T-helper 9 cell (primary cell): ENCODE measurements around the gene RHO.

Source experiments
- DNase-seq: peaks from one replicate; pipeline ENCODE4 v3.0.0-alpha.2; 2020

RHO gene

DNA sequence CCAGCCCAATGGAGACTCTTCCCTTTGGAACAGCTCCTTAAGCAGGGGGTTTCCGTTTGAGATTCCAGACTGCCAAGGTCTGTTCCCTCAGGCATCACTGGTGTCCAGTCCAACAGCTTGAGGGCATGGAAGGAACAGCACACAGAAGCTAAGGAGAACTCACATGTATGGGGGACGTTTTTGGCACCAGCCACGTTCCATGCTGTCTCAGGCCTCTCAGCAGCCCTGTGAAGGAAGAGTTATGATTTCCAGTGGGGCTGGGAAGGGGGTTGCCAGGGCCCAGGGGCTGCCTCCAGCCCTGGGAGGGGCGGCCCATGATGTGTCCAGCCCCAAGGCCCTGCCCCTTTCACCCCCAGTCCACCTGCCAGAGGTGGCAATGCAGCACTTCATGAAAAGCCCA is 7.5 kb upstream of the RHO start:
- DNase-seq = no peak

DNA sequence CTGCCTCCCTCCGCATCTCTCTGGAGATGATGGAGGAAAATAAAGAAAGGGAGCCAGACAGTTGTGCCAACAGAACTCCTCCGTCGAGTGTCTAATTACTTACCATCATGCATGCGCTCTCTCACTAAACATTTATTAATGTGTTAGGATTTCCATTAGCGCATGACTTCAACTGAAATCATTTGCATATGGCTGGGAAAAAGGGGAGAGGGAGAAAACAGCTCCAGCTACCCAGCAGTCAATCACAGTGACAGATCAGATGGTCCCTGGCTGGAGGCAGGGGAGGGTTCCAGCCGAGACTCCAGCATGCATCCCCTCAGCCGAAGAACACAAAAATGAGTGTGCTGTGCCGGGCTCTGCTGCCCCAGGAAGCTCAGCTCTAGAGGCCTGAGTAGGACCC is 6.8 kb upstream of the RHO start:
- no peak for DNase-seq

DNA sequence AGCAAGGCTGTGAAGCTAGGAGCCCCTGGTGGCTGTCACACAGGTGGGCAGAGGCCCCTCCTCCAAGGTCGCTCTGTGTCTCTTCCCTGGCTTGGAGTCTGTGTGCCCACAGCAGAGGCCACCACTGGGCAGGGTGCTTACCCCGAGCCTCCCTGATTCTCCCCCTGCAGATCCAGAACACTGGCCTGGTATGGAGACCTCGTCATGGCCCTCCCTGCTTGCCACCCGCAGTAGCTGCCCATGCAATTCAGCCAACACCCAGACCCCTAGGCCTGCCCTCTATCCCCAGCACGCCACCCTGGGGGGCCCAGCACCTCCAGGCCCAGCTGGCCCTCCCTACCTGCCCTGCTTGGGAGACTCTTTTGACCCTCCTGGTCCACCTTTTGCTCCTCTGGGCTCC is 5.5 kb upstream of the RHO start:
- no peak for DNase-seq

GRCh38 chr3:129524081-129524480 is 4.4 kb upstream of the RHO start:
- DNase-seq = no peak

GRCh38 chr3:129525341-129525968 is 3.0 kb upstream of the RHO start:
- no peak for DNase-seq

GRCh38 chr3:129526121-129526900 is 2.1 kb upstream of the RHO start:
- DNase-seq = no peak

DNA sequence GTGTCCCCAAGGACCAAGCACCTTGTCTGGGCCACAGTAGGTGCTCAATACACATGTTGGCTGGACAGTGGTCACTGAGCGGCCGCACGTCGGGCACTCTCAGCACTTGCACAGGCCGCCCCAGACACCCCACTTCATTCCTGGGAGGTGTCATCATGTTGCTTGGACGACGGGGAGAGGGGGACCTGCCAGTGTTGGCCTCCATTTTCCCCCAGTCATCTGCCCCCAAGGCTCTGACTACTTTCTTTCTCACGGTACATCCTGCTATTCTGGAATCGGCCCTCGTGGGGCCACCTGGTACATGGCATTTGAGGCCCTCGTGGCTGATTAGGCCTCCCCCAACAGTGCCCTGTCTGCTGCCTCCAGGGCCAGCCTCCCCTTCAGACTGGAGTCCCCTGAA is 1.2 kb upstream of the RHO start:
- no peak for DNase-seq

DNA sequence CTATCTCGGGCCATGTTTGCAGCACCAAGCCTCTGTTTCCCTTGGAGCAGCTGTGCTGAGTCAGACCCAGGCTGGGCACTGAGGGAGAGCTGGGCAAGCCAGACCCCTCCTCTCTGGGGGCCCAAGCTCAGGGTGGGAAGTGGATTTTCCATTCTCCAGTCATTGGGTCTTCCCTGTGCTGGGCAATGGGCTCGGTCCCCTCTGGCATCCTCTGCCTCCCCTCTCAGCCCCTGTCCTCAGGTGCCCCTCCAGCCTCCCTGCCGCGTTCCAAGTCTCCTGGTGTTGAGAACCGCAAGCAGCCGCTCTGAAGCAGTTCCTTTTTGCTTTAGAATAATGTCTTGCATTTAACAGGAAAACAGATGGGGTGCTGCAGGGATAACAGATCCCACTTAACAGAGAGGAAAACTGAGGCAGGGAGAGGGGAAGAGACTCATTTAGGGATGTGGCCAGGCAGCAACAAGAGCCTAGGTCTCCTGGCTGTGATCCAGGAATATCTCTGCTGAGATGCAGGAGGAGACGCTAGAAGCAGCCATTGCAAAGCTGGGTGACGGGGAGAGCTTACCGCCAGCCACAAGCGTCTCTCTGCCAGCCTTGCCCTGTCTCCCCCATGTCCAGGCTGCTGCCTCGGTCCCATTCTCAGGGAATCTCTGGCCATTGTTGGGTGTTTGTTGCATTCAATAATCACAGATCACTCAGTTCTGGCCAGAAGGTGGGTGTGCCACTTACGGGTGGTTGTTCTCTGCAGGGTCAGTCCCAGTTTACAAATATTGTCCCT is 1.2 kb downstream of the RHO start:
- no peak for DNase-seq

- DNase-seq = no peak
Measured at GRCh38 chr3:129530251-129530791, 1.9 kb downstream of the RHO start.

- DNase-seq = no peak
Measured at GRCh38 chr3:129530821-129531220, 2.4 kb downstream of the RHO start.

- DNase-seq = no peak
Measured at GRCh38 chr3:129531699-129532098, 3.3 kb downstream of the RHO start.

DNA sequence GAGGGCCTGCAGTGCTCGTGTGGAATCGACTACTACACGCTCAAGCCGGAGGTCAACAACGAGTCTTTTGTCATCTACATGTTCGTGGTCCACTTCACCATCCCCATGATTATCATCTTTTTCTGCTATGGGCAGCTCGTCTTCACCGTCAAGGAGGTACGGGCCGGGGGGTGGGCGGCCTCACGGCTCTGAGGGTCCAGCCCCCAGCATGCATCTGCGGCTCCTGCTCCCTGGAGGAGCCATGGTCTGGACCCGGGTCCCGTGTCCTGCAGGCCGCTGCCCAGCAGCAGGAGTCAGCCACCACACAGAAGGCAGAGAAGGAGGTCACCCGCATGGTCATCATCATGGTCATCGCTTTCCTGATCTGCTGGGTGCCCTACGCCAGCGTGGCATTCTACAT is 3.8 kb downstream of the RHO start:
- no peak for DNase-seq

DNA sequence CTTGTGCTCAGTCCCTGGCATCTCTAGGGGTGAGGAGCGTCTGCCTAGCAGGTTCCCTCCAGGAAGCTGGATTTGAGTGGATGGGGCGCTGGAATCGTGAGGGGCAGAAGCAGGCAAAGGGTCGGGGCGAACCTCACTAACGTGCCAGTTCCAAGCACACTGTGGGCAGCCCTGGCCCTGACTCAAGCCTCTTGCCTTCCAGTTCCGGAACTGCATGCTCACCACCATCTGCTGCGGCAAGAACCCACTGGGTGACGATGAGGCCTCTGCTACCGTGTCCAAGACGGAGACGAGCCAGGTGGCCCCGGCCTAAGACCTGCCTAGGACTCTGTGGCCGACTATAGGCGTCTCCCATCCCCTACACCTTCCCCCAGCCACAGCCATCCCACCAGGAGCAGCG is 5.0 kb downstream of the RHO start:
- no peak for DNase-seq

DNA sequence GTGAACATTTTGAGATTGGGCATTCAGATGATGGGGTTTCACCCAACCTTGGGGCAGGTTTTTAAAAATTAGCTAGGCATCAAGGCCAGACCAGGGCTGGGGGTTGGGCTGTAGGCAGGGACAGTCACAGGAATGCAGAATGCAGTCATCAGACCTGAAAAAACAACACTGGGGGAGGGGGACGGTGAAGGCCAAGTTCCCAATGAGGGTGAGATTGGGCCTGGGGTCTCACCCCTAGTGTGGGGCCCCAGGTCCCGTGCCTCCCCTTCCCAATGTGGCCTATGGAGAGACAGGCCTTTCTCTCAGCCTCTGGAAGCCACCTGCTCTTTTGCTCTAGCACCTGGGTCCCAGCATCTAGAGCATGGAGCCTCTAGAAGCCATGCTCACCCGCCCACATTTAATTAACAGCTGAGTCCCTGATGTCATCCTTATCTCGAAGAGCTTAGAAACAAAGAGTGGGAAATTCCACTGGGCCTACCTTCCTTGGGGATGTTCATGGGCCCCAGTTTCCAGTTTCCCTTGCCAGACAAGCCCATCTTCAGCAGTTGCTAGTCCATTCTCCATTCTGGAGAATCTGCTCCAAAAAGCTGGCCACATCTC is 6.1 kb downstream of the RHO start:
- no peak for DNase-seq

DNA sequence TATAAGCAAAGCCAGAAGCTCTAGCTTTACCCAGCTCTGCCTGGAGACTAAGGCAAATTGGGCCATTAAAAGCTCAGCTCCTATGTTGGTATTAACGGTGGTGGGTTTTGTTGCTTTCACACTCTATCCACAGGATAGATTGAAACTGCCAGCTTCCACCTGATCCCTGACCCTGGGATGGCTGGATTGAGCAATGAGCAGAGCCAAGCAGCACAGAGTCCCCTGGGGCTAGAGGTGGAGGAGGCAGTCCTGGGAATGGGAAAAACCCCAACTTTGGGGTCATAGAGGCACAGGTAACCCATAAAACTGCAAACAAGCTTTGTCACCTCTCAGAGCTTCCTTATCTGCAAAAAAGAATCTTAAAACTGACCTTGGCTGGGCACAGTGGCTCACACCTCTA is 6.6 kb downstream of the RHO start:
- no peak for DNase-seq

DNA sequence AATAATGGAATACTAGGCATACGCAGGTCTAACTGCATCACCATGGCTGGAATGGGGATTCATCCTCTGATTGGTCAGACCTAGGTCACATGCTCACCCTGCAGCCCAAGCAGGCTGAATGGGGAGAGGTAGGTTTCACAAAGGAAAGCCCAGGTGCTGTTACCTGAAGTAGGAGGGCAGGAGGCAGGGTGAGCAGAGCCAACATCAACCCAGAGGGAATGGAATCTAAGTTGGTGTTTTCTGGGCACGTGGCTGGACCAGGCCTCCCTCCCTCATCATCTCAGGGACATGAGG is 7.9 kb downstream of the RHO start:
- DNase-seq = no peak

GRCh38 chr3:129536804-129537203 is 8.4 kb downstream of the RHO start:
- no peak for DNase-seq

GRCh38 chr3:129539206-129539605 is 10.8 kb downstream of the RHO start:
- DNase-seq = no peak

DNA sequence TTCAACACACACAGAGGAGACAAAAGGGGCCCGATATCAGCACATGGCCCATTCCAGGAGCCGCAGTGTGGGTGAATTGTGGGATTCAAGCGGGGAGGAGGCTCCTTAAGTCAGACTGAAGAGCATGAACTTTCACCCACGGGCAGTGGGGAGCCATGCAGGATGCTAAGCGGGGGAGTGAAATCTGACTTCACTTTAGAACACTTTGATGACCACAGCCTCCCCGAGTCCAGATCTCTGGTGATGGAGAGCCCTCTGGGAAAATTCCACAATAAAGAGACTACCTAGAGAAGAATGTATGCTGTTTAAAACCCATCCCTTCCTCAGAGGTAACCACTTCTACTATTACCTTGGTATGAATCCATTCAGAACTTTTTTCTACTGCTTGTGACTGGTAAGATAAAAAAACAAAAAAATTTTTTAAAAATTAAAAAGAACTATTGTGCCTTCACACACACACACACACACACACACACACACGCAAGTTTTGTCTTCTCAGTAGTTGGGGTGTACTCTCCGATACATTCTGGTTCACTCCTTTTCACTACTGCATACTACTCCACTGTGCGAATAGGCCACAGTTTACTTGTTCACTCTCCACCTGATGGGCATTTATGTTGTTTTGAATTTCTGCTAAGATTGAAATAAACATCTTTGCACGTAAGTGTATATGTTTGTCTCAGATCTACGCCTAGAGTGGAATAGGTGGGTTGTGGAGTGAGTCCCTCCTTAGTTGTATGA is 12.5 kb downstream of the RHO start:
- DNase-seq = no peak

DNA sequence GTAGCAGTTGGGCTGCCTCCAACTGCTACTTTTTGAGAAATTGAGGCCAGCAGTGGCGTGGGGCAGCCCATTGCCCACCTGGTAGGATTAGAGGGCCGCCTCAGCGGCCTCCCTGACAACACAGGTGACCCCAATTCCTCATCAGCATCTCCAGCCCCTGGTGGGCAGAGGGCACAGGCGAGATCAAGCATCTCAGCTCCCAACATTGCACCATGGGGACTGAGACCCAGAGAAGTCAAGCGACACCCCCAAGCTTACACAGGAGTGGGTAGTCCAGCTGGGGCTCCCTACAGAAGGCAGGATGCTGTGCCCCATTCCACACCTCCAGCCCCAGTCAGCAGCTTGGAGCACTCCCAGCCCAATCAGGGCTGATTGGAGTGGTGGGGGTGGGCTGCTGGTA is 14.3 kb downstream of the RHO start:
- DNase-seq = no peak

- DNase-seq = no peak
Measured at GRCh38 chr3:129543156-129543790, 14.8 kb downstream of the RHO start, which contains the start of gene H1-8. H1-8 (plus strand) TSS chr3:129543175; CDS start chr3:129543219, 44 bp downstream.

- DNase-seq = no peak
Measured at GRCh38 chr3:129543999-129544398, 15.6 kb downstream of the RHO start.
